IgD-negative memory B cell (primary cell): ENCODE results near the gene MRPL51. TPM values are rescaled to one million over a fixed set of nuclear protein-coding genes. Genes with fewer than 3 reads are reported as not detected.
"Not testable (repeated sequence)": the region's sequence is repeated elsewhere in the genome, so short reads cannot be mapped to it uniquely, and the experiment has no call there.

Experiments
- H3K27ac Mint-ChIP-seq, 3 donors: one replicate each; pipeline ENCODE4 v1.8.0; 2020 to 2022; ENCODE audit warnings: mild to moderate bottlenecking in 3 of 3, mixed read lengths in 3 of 3, moderate library complexity in 1 of 3
- H3K27me3 Mint-ChIP-seq: one replicate; pipeline ENCODE4 v1.8.0; 2021; ENCODE audit warnings: mixed read lengths
- H3K36me3 Mint-ChIP-seq: one replicate; pipeline ENCODE4 v1.8.0; 2020; ENCODE audit warnings: mild to moderate bottlenecking, mixed read lengths
- H3K4me1 Mint-ChIP-seq, 3 donors: one replicate each; pipeline ENCODE4 v1.8.0; 2020 to 2022; ENCODE audit warnings: mixed read lengths in 3 of 3, mild to moderate bottlenecking in 1 of 3
- H3K4me3 Mint-ChIP-seq, 4 donors: one replicate each; pipeline ENCODE4 v1.8.0; 2020 to 2022; ENCODE audit warnings: mild to moderate bottlenecking in 4 of 4, mixed read lengths in 4 of 4, moderate library complexity in 3 of 4
- H3K9me3 Mint-ChIP-seq, 3 donors: one replicate each; pipeline ENCODE4 v1.8.0; 2020 to 2021; ENCODE audit warnings: mixed read lengths in 3 of 3, mild to moderate bottlenecking in 1 of 3
- polyA plus RNA-seq: library from polyadenylated mRNA; unstranded; fragments of 300-500 nt; fragmentation: Illumina TruSeq; gene quantifications from one replicate; pipeline ENCODE4 v1.2.3, GENCODE V29; 2021

Gene MRPL51
- polyA plus RNA-seq, 1 donor from 2014 or later: 165 TPM

DNA sequence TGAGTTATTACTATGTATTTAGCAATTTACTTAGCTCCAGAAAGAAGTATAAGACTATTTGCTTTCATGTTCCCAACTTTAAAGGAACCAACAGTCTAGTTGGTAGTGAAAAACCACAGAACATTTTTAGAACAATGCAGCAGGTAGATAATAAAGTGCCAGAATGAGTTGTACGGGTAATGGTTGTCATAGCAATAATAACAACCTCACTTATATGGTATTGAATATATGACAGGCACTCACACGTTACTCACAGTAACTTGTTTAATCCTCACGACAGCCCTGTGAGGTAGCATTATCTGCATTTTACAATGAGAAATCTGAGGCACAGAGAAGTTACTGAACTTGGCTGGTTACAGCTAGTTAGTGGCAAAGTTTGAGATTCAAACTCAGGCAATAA is 30.6 kb upstream of the MRPL51 start:
- Mint-ChIP-seq H3K9me3 (no peaks in the 10 kb centered on the region), H3K4me1 (no peaks in the 10 kb centered on the region), H3K27me3 (no peaks in the 10 kb centered on the region), H3K36me3 (peaks cover 4% of the 10 kb centered on the region), H3K27ac (no peak overlapping the region), H3K4me3 (no peak overlapping the region)

DNA sequence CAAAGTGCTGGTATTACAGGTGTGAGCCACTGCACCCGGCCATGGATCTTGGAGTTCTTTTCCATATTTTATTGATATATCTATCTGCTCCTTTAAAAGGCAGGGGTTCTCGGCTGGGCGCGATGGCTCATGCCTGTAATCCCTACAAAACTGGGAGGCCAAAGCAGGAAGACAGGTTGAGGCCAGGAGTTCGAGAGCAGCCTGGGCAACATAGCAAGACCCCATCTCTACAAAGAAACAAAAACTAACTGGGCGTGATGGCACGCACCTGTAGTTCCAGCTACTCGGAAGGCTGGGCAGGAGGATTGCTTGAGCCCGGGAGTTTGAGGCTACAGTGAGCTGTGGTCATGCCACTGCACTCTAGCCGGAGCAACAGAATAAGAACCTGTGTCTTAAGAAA is 29.1 kb upstream of the MRPL51 start:
- Mint-ChIP-seq H3K27ac (no peak overlapping the region), H3K9me3 (no peaks in the 10 kb centered on the region)

DNA sequence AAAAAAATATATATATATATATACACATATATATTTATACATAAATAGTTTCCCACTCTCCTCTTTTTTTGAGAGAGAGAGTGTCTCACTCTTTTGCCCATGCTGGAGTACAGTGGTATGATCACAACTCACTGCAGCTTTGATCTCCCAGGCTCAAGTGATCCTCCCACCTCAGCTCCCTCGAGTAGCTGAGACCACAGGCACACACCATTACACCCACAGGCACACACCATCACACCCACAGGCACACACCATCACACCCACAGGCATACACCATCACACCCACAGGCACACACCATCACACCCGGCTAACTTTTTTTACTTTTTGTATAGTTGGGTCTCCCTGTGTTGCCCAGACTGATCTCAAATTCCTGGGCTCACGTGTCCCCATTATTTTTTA is 27.1 kb upstream of the MRPL51 start:
- Mint-ChIP-seq H3K27ac (no peak overlapping the region), H3K4me3 (no peak overlapping the region), H3K9me3 (no peaks in the 10 kb centered on the region), H3K36me3 (peaks cover 13% of the 10 kb centered on the region), H3K4me1 (no peaks in the 10 kb centered on the region), H3K27me3 (no peaks in the 10 kb centered on the region)

More for the DNA sequence above, 29.1 kb upstream of the MRPL51 start:
- Mint-ChIP-seq H3K36me3 (peaks cover 6% of the 10 kb centered on the region), H3K4me1 (no peaks in the 10 kb centered on the region), H3K4me3 (no peak overlapping the region), H3K27me3 (no peaks in the 10 kb centered on the region)

DNA sequence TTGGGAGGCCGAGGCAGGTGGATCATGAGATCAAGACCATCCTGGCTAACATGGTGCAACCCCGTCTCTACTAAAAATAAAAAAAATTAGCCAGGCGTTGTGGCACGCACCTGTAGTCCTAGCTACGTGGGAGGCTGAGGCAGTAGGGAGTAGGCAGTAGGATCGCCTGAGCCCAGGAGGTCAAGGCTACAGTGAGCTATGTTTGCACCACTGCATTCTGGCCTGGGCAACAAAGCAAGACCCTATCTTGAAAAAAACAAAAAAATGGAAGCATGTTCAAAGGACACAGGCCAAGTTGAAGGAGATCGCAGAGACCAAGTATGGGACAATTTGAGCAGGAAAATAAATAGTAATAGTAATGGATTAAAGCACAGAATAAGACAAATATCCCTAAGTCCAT is 15.0 kb upstream of the MRPL51 start:
- H3K36me3 Mint-ChIP-seq: peaks cover 10% of the 10 kb centered on the region
- H3K9me3 Mint-ChIP-seq: no peaks in the 10 kb centered on the region
- H3K4me3 Mint-ChIP-seq: no peak overlapping the region
- no peaks in the 10 kb centered on the region for H3K27me3 Mint-ChIP-seq
- no peaks in the 10 kb centered on the region for H3K4me1 Mint-ChIP-seq
- no peak overlapping the region for H3K27ac Mint-ChIP-seq

DNA sequence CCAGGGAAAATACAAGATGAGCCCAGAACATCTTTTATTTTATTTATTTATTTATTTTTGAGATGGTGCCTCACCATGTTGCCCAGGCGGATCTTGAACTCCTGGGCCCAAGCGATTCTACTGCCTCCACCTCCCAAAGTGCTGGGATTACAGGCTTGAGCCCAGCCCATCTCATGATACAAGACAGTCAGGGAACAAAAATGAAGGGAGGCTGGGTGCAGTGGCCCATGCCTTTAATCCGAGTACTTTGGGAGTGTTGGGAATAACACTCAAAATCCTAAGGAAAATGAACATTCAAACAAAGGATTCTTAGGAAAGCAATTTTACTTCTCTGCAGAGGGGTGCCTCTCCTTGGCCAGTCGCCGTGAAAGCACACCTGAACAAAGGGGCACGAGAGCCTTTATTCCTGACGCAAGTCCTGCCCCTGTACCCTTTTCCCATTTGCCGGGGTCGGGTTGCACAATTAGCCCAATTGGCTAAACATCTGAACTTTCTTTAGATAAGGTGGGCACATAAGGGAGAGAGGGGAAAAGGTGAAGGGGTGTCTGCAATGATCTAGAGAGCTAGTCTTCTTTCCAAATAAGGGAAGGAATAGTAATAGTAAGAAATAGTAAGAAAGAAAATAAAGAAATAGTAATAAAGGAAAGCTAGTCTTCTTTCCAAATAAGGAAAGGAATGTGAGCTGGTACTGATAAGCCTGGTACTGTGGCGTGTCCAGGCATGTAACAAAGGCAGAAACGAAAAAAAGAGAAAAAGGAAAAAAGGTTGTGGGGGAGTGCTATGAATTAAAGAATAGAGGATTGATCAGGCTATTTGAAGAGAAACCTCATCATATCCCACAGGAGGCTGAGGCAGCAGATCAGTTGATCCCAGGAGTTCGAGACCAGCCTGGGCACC is 14.3 kb upstream of the MRPL51 start:
- H3K36me3 Mint-ChIP-seq: peaks cover 6% of the 10 kb centered on the region
- no peak overlapping the region for H3K4me3 Mint-ChIP-seq
- no peaks in the 10 kb centered on the region for H3K4me1 Mint-ChIP-seq
- no peaks in the 10 kb centered on the region for H3K27me3 Mint-ChIP-seq
- no peak overlapping the region for H3K27ac Mint-ChIP-seq
- no peaks in the 10 kb centered on the region for H3K9me3 Mint-ChIP-seq

DNA sequence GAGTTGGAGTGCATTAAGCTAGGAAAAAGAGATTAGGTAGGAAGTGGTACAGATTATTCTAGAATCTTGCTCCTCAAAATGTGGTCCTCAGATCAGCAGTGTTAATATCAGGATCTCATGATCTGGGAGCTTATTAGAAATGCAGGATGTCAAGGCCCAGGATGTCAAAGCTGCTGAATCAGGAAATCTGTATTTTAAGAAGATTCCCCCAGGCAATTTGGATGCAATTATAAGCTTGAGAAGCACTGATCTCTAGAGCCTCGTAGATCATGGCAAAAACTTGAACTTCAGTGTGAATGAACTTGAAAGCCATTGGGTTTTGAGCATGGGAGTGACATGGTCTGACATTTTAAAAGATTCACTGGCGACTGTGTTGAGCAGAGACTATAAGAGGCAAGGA is 7.4 kb upstream of the MRPL51 start:
- Mint-ChIP-seq H3K4me3 (no peak overlapping the region), H3K27ac (no peak overlapping the region), H3K36me3 (peaks cover 3% of the 10 kb centered on the region), H3K9me3 (no peaks in the 10 kb centered on the region), H3K27me3 (no peaks in the 10 kb centered on the region), H3K4me1 (peaks cover 1 to 5% (median 1%) of the 10 kb centered on the region in 3 donors)

DNA sequence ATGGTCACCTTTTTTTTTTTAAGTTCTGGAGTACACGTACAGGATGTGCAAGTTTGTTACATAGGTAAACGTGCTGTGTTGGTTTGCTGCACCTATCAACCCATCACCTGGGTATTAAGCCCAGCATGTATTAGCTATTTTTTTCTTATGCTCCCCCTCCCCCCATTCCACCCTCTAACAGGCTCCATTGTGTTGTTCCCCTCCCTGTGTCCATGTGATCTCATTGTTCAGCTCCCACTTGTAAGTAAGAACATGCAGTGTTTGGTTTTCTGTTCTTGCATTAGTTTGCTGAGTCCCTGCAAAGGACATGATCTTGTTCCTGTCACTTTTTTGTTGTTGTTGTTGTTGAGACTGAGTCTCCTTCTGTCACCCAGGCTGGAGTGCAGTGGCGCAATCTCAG is 4.2 kb upstream of the MRPL51 start:
- H3K27ac Mint-ChIP-seq: peak overlapping the region in 1 of 3 donors; percentile 73
- not testable (repeated sequence) for H3K27me3 Mint-ChIP-seq, H3K36me3 Mint-ChIP-seq, H3K9me3 Mint-ChIP-seq
- peaks cover 17 to 19% (median 18%) of the 10 kb centered on the region in 3 donors for H3K4me1 Mint-ChIP-seq
- peak overlapping the region in 1 of 4 donors; percentile 37 for H3K4me3 Mint-ChIP-seq

DNA sequence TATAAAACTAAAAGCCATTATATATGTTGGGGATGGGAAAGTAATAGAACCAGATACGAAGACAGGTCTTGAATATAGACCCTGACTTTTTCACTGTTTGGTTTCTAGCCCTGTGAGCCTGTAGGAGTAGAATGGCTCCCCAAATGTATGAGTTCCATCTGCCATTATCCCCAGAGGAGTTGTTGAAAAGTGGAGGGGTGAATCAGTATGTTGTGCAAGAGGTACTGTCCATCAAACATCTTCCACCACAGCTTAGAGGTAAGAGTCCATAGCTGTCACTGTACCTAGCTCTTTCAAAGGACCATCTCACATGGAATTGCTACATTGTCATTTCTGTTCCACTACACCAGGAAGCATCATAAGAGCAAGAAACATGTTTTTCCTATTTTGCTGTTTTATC is 1.9 kb upstream of the MRPL51 start:
- H3K9me3 Mint-ChIP-seq: no peaks in the 10 kb centered on the region
- H3K36me3 Mint-ChIP-seq: peaks cover 3% of the 10 kb centered on the region
- no peaks in the 10 kb centered on the region for H3K27me3 Mint-ChIP-seq
- peak overlapping the region in 2 of 3 donors; percentile 25 to 83 for H3K27ac Mint-ChIP-seq
- peak overlapping the region; percentile 88 to 99 (median 97) for H3K4me3 Mint-ChIP-seq
- H3K4me1 Mint-ChIP-seq: peaks cover 18 to 21% (median 19%) of the 10 kb centered on the region in 3 donors

DNA sequence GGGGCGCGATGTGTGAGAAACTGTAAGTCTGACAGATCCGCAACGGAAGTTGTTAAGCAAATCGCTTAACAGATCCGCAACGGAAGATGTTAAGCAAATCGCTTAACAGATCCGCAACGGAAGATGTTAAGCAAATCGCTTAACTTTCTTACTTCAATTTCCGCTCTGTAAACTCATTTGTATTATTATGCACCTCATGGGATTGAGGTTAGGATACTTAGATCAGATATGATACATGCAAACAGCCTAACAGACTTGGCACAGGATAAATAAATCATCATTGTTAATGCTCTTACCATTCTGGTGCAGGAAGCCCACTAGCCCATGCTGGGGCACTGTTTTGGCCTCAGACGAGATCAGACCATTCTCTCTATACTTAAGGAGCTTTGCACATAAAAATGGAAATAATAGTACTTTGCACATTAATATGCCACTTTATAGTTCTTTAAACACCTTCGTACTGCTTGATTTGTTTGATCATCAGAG is 1.2 kb upstream of the MRPL51 start:
- peaks cover 3% of the 10 kb centered on the region for H3K36me3 Mint-ChIP-seq
- no peaks in the 10 kb centered on the region for H3K27me3 Mint-ChIP-seq
- H3K4me3 Mint-ChIP-seq: peak overlapping the region; percentile 88 to 99 (median 97)
- H3K27ac Mint-ChIP-seq: peak overlapping the region; percentile 83 to 99 (median 90)
- H3K4me1 Mint-ChIP-seq: peaks cover 18 to 21% (median 19%) of the 10 kb centered on the region in 3 donors
- no peaks in the 10 kb centered on the region for H3K9me3 Mint-ChIP-seq

DNA sequence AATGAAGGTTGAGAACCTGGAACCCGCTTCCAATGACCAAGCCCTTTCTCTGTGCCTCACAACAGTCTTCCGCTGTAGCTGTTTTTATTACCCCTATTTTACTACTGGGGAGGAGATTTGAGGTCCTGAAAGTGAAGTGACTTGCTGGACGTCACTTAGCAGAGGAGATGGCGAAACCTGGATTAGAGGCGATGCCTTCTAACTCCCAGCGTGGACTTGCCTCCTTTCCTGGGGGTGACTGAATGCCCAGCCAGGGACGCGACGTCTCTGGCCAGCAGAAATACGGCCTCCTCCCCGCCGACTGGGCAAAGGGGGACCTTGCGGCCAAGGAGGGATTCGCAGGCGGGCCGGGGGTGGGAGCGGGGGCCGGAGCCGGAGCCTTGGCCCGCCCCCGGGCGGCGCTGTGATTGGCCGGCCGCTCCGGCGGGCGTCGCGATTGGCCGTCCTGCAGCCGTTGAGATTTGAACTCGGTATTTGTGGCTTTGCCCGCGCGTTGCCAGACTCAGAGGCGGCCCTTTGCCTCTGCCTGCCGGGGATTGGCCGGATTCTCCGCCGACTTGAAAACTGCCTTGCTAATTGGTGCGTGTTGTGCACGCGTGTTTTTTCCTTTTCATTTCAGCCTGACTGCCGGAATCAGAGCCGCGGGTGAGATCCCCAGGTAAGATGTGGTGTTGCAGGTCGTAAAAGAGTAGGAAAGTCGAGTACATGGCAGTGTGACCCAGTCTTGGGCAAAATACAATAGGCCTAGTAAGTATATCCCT is 615 bp upstream of the MRPL51 start, which contains the start of gene NCAPD2:
Gene NCAPD2 (plus strand): TSS at position 606 of the 761 bp plus-strand sequence. CDS start 997 bp downstream, outside the sequence.
- no peaks in the 10 kb centered on the region for H3K9me3 Mint-ChIP-seq

DNA sequence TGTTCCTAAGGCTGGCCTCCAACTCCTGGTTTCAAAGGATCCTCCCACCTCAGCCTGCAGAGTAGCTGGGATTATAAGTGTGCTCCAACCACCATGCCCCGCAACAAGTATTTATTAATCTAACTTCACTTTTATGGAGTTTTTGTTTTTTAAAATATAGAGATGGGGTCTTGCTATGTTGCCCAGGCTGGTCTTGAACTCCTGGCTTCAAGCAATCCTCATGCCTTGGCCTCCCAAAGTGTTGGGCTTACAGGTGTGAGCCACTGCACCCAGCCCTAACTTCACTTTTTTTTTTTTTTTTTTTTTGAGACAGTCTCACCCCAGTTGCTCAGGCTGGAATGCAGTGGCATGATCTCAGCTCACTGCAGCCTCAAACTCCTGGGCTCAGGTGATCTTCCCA is 2.4 kb downstream of the MRPL51 start:
- Mint-ChIP-seq H3K4me3 (peak overlapping the region in 1 of 4 donors; percentile 29), H3K4me1 (peaks cover 15 to 21% (median 19%) of the 10 kb centered on the region in 3 donors)
- not testable (repeated sequence) for H3K36me3 Mint-ChIP-seq, H3K9me3 Mint-ChIP-seq, H3K27ac Mint-ChIP-seq, H3K27me3 Mint-ChIP-seq

More for the DNA sequence above, 615 bp upstream of the MRPL51 start, which contains the start of gene NCAPD2:
- Mint-ChIP-seq H3K4me3 (peak within 1 kb of the TSS; percentile 88 to 99 (median 97)), H3K4me1 (peaks cover 18 to 21% (median 19%) of the 10 kb centered on the region in 3 donors), H3K36me3 (peaks cover 3% of the 10 kb centered on the region), H3K27me3 (no peaks in the 10 kb centered on the region), H3K27ac (peak within 1 kb of the TSS; percentile 83 to 99 (median 97))

DNA sequence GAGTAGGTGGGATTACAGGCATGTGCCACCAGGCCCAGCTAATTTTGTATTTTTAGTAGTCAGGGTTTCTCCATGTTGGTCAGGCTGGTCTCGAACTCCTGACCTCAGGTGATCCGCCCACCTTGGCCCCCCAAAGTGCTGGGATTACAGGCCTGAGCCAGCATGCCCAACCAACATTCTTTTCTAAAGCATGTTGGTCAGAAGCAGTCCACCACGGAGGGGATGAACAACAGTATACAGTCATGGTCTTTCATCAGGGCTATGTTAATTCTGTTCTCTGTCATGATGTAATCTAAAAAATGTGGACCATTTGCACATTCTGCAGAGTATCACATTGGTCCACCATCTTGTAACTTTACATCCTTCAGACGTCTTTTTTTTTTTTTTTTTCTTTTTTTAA is 3.6 kb downstream of the MRPL51 start:
- Mint-ChIP-seq H3K4me3 (no peak overlapping the region), H3K9me3 (no peaks in the 10 kb centered on the region), H3K36me3 (no peaks in the 10 kb centered on the region), H3K4me1 (peaks cover 7 to 9% (median 8%) of the 10 kb centered on the region in 3 donors), H3K27me3 (no peaks in the 10 kb centered on the region), H3K27ac (no peak overlapping the region)

DNA sequence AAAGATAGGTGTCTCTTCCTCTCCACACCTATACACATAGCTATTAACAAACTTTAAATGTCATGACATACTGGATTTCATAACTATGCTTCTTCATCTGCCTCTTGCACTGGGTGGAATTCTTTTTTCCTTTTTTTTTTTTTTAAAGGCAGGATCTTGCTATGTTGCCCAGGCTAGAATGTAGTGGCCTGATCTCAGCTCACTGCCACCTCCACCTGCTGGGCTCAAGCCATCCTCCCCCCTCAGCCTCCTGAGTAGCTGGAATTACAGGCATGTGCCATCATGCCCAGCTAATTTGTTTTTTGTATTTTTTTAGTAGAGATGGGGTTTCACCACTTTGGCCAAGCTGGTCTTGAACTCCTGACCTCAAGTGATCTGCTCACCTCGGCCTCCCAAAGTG is 4.8 kb downstream of the MRPL51 start:
- Mint-ChIP-seq H3K4me1 (peaks cover 5 to 9% (median 6%) of the 10 kb centered on the region in 3 donors), H3K4me3 (peak overlapping the region in 1 of 4 donors; percentile 5), H3K27me3 (no peaks in the 10 kb centered on the region), H3K9me3 (no peaks in the 10 kb centered on the region), H3K27ac (no peak overlapping the region), H3K36me3 (no peaks in the 10 kb centered on the region)

DNA sequence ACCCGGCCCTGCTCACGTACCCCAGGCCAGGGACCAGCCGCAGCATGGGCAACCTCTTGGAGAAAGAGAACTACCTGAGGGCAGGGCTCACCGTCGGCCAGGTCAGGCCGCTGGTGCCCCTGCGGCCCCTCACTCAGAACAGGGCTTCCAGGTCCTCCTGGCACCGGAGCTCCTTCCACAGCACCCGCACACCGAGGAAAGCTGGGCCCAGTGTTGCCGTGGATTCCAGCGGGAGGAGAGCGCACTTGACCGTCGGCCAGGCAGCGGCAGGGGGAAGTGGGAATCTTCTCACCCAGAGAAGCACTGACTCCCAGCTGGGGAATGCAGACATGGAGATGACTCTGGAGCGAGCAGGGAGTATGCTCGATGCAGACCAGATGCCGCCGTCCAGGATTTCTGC is 14.6 kb downstream of the MRPL51 start:
- Mint-ChIP-seq H3K9me3 (no peaks in the 10 kb centered on the region), H3K36me3 (no peaks in the 10 kb centered on the region), H3K4me3 (no peak overlapping the region), H3K27ac (no peak overlapping the region), H3K27me3 (peaks cover 1% of the 10 kb centered on the region), H3K4me1 (peaks cover 0 to 2% (median 0%) of the 10 kb centered on the region in 3 donors)
